Measurements from ENCODE around the gene ACOT11.

DNA sequence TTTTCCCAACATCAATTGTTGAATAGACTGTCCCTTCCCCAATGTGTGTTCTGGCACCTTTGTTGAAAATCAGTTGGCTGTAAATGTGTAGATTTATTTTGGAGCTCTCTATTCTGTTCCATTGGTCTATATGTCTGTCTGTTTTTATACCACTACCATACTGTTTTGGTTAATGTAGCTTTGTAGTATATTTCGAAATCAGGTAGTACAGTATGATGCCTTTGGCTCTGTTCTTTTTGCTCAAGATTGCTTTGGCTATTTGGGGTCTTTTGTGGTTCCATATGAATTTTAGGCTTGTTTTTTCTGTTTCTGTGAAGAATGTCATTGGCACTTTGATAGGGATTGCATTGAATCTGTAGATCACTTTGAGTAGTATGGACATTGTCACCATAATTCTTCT lies 8.1 kb downstream of the ACOT11 start:
- TF ChIP-seq CBX5 (IDR thresholded peaks at IDR 0.05; ENCODE audit: low read depth) (no peak), FOXM1 (IDR thresholded peaks at IDR 0.05; ENCODE audit: low read depth, low read length) (no peak), EZH2 (IDR thresholded peaks at IDR 0.05; ENCODE audit: borderline replicate concordance, control insufficient read depth, low read depth, low read length) (no peak), BACH1 (IDR thresholded peaks at IDR 0.05; ENCODE audit: borderline replicate concordance) (no peak), SIX5 (IDR thresholded peaks at IDR 0.05; ENCODE audit: low read depth, low read length, severe bottlenecking) (no peak), CREB1 (IDR thresholded peaks at IDR 0.05; ENCODE audit: low read depth) (no peak), GABPA (IDR thresholded peaks at IDR 0.05; ENCODE audit: low read depth) (no peak), ZNF24 (IDR thresholded peaks at IDR 0.05) (no peak), POU2F2 (IDR thresholded peaks at IDR 0.05; ENCODE audit: borderline replicate concordance, low read depth, low read length) (no peak), FOXK2 (IDR thresholded peaks at IDR 0.05) (no peak), NFXL1 (IDR thresholded peaks at IDR 0.05; ENCODE audit: borderline replicate concordance) (no peak), ZSCAN29 (IDR thresholded peaks at IDR 0.05) (no peak)
- TF ChIP-seq, protein P1, sequence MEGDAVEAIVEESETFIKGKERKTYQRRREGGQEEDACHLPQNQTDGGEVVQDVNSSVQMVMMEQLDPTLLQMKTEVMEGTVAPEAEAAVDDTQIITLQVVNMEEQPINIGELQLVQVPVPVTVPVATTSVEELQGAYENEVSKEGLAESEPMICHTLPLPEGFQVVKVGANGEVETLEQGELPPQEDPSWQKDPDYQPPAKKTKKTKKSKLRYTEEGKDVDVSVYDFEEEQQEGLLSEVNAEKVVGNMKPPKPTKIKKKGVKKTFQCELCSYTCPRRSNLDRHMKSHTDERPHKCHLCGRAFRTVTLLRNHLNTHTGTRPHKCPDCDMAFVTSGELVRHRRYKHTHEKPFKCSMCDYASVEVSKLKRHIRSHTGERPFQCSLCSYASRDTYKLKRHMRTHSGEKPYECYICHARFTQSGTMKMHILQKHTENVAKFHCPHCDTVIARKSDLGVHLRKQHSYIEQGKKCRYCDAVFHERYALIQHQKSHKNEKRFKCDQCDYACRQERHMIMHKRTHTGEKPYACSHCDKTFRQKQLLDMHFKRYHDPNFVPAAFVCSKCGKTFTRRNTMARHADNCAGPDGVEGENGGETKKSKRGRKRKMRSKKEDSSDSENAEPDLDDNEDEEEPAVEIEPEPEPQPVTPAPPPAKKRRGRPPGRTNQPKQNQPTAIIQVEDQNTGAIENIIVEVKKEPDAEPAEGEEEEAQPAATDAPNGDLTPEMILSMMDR (IDR thresholded peaks at IDR 0.05 in 2 of 3, conservative IDR thresholded peaks at IDR 0.05 in 1 of 3; ENCODE audit: control insufficient read depth in 2 of 3, extremely low read depth in 1 of 3, insufficient read depth in 1 of 3, low read depth in 3 of 3, low read length in 3 of 3) = no peak
- TF ChIP-seq, protein P2, sequence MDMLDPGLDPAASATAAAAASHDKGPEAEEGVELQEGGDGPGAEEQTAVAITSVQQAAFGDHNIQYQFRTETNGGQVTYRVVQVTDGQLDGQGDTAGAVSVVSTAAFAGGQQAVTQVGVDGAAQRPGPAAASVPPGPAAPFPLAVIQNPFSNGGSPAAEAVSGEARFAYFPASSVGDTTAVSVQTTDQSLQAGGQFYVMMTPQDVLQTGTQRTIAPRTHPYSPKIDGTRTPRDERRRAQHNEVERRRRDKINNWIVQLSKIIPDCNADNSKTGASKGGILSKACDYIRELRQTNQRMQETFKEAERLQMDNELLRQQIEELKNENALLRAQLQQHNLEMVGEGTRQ (IDR thresholded peaks at IDR 0.05; ENCODE audit: borderline replicate concordance, low read depth, low read length) = no peak
